SU-DHL-6 (cell line): ENCODE data around the gene AXL.

ENCODE experiments used
- EZH2phosphoT487 ChIP-seq: fragments of 200-600 bp; sonication (generic), shearing (Covaris generic); conservative IDR thresholded peaks from 2 replicates; pipeline ENCODE4 v1.6.1; 2018; ENCODE audit warnings: mild to moderate bottlenecking, antibody characterized with exemption, low read length, moderate library complexity, mixed read lengths
- TF ChIP-seq, protein P1 (sequence below): fragments of 200-600 bp; sonication (generic); IDR thresholded peaks from one replicate; pipeline ENCODE4 v1.5.1; 2017; ENCODE audit warnings: antibody characterized with exemption, mild to moderate bottlenecking, low read length, moderate library complexity; ENCODE audit not compliant: insufficient read depth, poor library complexity, severe bottlenecking

DNA sequence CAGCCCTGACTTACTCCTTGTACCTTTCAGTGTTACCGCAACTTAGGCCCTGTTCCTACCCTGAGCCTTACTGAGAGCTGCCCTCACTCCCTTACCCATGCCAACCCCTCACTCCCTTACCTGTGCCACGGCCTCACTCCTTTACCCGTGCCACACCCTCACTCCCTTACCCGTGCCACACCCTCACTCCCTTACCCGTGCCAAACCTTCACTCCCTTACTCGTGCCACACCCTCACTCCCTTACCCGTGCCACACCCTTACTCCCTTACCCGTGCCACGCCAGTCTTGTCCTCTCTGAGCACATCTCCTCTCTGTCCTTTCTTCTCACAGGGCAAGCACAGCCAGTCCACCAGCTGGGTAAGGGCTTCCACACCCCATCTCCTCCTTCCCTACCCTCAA lies 20.3 kb downstream of the AXL start:
- TF ChIP-seq, protein P1, sequence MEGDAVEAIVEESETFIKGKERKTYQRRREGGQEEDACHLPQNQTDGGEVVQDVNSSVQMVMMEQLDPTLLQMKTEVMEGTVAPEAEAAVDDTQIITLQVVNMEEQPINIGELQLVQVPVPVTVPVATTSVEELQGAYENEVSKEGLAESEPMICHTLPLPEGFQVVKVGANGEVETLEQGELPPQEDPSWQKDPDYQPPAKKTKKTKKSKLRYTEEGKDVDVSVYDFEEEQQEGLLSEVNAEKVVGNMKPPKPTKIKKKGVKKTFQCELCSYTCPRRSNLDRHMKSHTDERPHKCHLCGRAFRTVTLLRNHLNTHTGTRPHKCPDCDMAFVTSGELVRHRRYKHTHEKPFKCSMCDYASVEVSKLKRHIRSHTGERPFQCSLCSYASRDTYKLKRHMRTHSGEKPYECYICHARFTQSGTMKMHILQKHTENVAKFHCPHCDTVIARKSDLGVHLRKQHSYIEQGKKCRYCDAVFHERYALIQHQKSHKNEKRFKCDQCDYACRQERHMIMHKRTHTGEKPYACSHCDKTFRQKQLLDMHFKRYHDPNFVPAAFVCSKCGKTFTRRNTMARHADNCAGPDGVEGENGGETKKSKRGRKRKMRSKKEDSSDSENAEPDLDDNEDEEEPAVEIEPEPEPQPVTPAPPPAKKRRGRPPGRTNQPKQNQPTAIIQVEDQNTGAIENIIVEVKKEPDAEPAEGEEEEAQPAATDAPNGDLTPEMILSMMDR: no peak
- no peak for TF ChIP-seq EZH2phosphoT487
